NCI-H187 (cell line): Measurements from ENCODE around the gene SYT1.
"Not testable (repeated sequence)": the region's sequence is repeated elsewhere in the genome, so short reads cannot be mapped to it uniquely, and the experiment has no call there.

Experiments used
- DNase-seq, 2 experiments: peaks; one replicate each; lab custom pipeline; 2025; lab: John Stamatoyannopoulos, UW

The SYT1 gene

GRCh38 chr12:78966926-78967325 is 102.4 kb downstream of the SYT1 start:
- no peak for DNase-seq

- DNase-seq: no peak
Measured at GRCh38 chr12:78968226-78968625, 103.7 kb downstream of the SYT1 start.

- no peak for DNase-seq
Measured at GRCh38 chr12:78970041-78970440, 105.5 kb downstream of the SYT1 start.

- DNase-seq: no peak
Measured at GRCh38 chr12:78977304-78977867, 112.8 kb downstream of the SYT1 start.

GRCh38 chr12:78994168-78994791 is 129.7 kb downstream of the SYT1 start:
- DNase-seq: no peak

- DNase-seq: no peak
Measured at GRCh38 chr12:79000501-79000900, 135.9 kb downstream of the SYT1 start.

- peak; percentile 62 to 81 for DNase-seq
Measured at GRCh38 chr12:79001404-79001803, 136.8 kb downstream of the SYT1 start.

GRCh38 chr12:79006306-79006705 is 141.7 kb downstream of the SYT1 start:
- no peak for DNase-seq

- no peak for DNase-seq
Measured at GRCh38 chr12:79008591-79008990, 144.0 kb downstream of the SYT1 start.

GRCh38 chr12:79012636-79013035 is 148.1 kb downstream of the SYT1 start:
- peak in 1 of 2 experiments; percentile 33 for DNase-seq

- DNase-seq: no peak
Measured at GRCh38 chr12:79016181-79016580, 151.6 kb downstream of the SYT1 start.

GRCh38 chr12:79019672-79020071 is 155.1 kb downstream of the SYT1 start:
- DNase-seq: no peak

- DNase-seq: no peak
Measured at GRCh38 chr12:79020106-79020505, 155.5 kb downstream of the SYT1 start.

- no peak for DNase-seq
Measured at GRCh38 chr12:79021021-79021420, 156.4 kb downstream of the SYT1 start.

- no peak for DNase-seq
Measured at GRCh38 chr12:79023261-79023660, 158.7 kb downstream of the SYT1 start.

GRCh38 chr12:79023784-79024183 is 159.2 kb downstream of the SYT1 start:
- DNase-seq: no peak

- no peak for DNase-seq
Measured at GRCh38 chr12:79033788-79034187, 169.2 kb downstream of the SYT1 start.

- not testable (repeated sequence) for DNase-seq
Measured at GRCh38 chr12:79044748-79045147, 180.2 kb downstream of the SYT1 start.

GRCh38 chr12:79045149-79045703 is 180.7 kb downstream of the SYT1 start:
- not testable (repeated sequence) for DNase-seq

GRCh38 chr12:79046021-79046420 is 181.4 kb downstream of the SYT1 start:
- DNase-seq: no peak

GRCh38 chr12:79048962-79049361 is 184.4 kb downstream of the SYT1 start:
- DNase-seq: no peak

GRCh38 chr12:79053394-79053793 is 188.8 kb downstream of the SYT1 start:
- DNase-seq: no peak

- DNase-seq: no peak
Measured at GRCh38 chr12:79055926-79056674, 191.5 kb downstream of the SYT1 start.
